Sigmoid colon (tissue), 7 donors: ENCODE results near the gene REPS2. TPM values are rescaled to one million over a fixed set of nuclear protein-coding genes. Genes with fewer than 3 reads are reported as not detected.

ENCODE experiments used
- DNase-seq: peaks from one replicate; pipeline ENCODE4 v3.0.0-alpha.2; 2019
- H3K27ac ChIP-seq, 4 donors: fragments of 200-600 bp; sonication (generic); one replicate each; pipeline ENCODE4 v1.5.1; 2016 to 2019; ENCODE audit warnings: mild to moderate bottlenecking in 1 of 4
- H3K27me3 ChIP-seq, 3 donors: fragments of 200-600 bp; sonication (generic); one replicate each; pipeline ENCODE4 v1.5.1; 2019; ENCODE audit warnings: mild to moderate bottlenecking in 1 of 3
- H3K36me3 ChIP-seq, 4 donors: fragments of 200-600 bp; sonication (generic); one replicate each; pipeline ENCODE4 v1.5.1; 2016 to 2019
- H3K4me1 ChIP-seq, 4 donors: fragments of 200-600 bp; sonication (generic); one replicate each; pipeline ENCODE4 v1.5.1; 2017 to 2019
- H3K4me3 ChIP-seq, 4 donors: fragments of 200-600 bp; sonication (generic); one replicate each; pipeline ENCODE4 v1.5.1; 2017 to 2019; ENCODE audit warnings: mild to moderate bottlenecking in 2 of 4, moderate library complexity in 1 of 4
- H3K9me3 ChIP-seq, 4 donors: fragments of 200-600 bp in 3 of 4; sonication (generic) in 3 of 4; one replicate each; pipeline versions ENCODE4 v1.5.1 to v1.6.1; 2013 to 2019
- EP300 ChIP-seq, 4 donors: sonication (generic); formaldehyde crosslinking; IDR thresholded peaks; one replicate each; pipeline ENCODE4 v1.6.1; 2017; ENCODE audit warnings: antibody characterized with exemption in 4 of 4
- POLR2A ChIP-seq, 2 donors: fragments of 450-650 bp; IDR thresholded peaks; one replicate each; pipeline ENCODE4 v1.6.1; 2016; ENCODE audit warnings: antibody characterized with exemption in 2 of 2, mild to moderate bottlenecking in 2 of 2, moderate library complexity in 2 of 2
- POLR2AphosphoS5 ChIP-seq, 4 donors: sonication (generic); formaldehyde crosslinking; IDR thresholded peaks; one replicate each; pipeline ENCODE4 v1.6.1; 2017; ENCODE audit warnings: antibody characterized with exemption in 4 of 4
- WGBS, 2 donors: extraction: QIAGEN DNeasy Blood & Tissue Kit; methylation state at CpG; one replicate each; pipeline ENCODE4 v1.1.7; 2013; 5-methylcytosine and 5-hydroxymethylcytosine counted together
- intact Hi-C: fragments of 100-400 bp; cut with DNase I; formaldehyde crosslinking; loops from one replicate; pipeline ENCODE4 v1.15.1; 2023
- polyA plus RNA-seq, 3 donors: library from polyadenylated mRNA; stranded (reverse); fragments of 200-250 nt; gene quantifications; one replicate each; pipeline ENCODE4 v1.2.3, GENCODE V29; 2013
- total RNA-seq, 4 donors: library from RNA; depleted of rRNA; stranded (reverse); fragments of >200 nt; gene quantifications; one replicate each; pipeline ENCODE4 v1.1.0, GENCODE V29; 2016
- TF ChIP-seq, protein P1 (sequence below), 4 experiments: fragments of 450-650 bp in 3 of 4; fragments of 200-600 bp in 1 of 4; IDR thresholded peaks; one replicate each; pipeline ENCODE4 v1.5.1; 2016 to 2019; ENCODE audit warnings: antibody characterized with exemption in 4 of 4, mild to moderate bottlenecking in 3 of 4, moderate library complexity in 2 of 4
- donor health status: healthy with polysubstance abuse.
- donor health status: Bipolar disorder and iron deficiency.
- donor health status: healthy.

The REPS2 gene
- total and polyA plus RNA-seq, 7 donors = 2.4 to 10.9 (median 6.1) TPM

DNA sequence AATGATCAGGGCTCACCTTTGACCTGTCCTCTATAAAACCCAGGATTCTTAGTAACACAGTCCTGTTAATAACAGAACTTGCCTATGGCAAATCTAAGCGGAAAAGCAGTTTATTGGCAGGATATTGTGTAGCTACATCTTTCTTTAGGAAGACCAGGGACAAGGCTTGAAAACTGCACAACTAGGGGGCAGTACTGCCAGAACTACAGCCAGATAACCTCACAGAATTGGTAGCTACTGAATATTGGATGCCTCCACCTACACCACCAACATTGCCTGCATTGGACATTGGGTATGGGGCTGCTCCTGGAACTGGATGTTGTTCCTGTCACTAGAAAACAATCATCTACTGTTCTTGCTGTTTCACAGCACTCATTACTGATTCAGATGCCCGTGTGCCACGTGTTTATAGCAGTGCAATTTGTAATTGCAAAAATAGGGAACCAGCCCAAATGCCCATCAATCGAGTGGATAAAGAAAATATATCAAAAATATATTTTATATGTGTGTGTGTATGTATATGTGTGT is 47.4 kb downstream of the REPS2 start:
- intact Hi-C loops = no loop called here
- WGBS, 2 donors = 50 to 82% methylated on average over 4 of the region's 4 CpGs
- TF ChIP-seq POLR2AphosphoS5 (IDR thresholded peaks at IDR 0.05) = no peak
- TF ChIP-seq EP300 (IDR thresholded peaks at IDR 0.05) = no peak
- no peak for TF ChIP-seq POLR2A (IDR thresholded peaks at IDR 0.05)
- TF ChIP-seq, protein P1, sequence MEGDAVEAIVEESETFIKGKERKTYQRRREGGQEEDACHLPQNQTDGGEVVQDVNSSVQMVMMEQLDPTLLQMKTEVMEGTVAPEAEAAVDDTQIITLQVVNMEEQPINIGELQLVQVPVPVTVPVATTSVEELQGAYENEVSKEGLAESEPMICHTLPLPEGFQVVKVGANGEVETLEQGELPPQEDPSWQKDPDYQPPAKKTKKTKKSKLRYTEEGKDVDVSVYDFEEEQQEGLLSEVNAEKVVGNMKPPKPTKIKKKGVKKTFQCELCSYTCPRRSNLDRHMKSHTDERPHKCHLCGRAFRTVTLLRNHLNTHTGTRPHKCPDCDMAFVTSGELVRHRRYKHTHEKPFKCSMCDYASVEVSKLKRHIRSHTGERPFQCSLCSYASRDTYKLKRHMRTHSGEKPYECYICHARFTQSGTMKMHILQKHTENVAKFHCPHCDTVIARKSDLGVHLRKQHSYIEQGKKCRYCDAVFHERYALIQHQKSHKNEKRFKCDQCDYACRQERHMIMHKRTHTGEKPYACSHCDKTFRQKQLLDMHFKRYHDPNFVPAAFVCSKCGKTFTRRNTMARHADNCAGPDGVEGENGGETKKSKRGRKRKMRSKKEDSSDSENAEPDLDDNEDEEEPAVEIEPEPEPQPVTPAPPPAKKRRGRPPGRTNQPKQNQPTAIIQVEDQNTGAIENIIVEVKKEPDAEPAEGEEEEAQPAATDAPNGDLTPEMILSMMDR (IDR thresholded peaks at IDR 0.05) = no peak

DNA sequence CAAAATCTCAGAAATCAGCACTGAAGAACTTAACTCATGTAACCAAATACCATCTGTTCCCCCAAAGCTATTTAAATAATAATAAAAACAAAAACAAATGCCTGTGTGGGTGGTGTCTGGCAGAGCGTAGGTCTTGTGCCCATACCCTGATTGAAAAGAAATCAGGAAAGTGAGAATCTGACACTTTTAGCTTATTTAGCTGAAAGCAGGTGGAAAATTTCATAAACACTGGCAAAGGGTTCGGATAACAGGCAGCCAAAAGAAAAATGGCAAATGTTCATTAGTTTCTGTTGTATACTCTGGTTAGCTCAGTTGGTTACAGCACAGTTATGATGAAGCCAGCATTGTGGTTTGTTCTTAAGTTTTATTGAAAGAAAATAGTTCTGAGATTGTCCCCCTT is 48.3 kb downstream of the REPS2 start:
- intact Hi-C loops = no loop called here
- H3K9me3 ChIP-seq = no peaks in the 10 kb centered on the region
- no peak overlapping the region for H3K4me3 ChIP-seq
- no peaks in the 10 kb centered on the region for H3K36me3 ChIP-seq
- DNase-seq = no peak
- TF ChIP-seq, protein P1 (IDR thresholded peaks at IDR 0.05) = no peak
- TF ChIP-seq POLR2A (IDR thresholded peaks at IDR 0.05) (no peak), EP300 (IDR thresholded peaks at IDR 0.05) (no peak), POLR2AphosphoS5 (IDR thresholded peaks at IDR 0.05) (no peak)
- no peak overlapping the region for H3K27ac ChIP-seq
- H3K4me1 ChIP-seq = no peaks in the 10 kb centered on the region
- WGBS, 2 donors = 85 to 95% methylated on average over 2 of the region's 2 CpGs
- no peaks in the 10 kb centered on the region for H3K27me3 ChIP-seq

More for the DNA sequence above, 47.4 kb downstream of the REPS2 start:
- Histone ChIP-seq H3K4me1 (peaks cover 0 to 5% (median 0%) of the 10 kb centered on the region in 4 donors), H3K9me3 (no peaks in the 10 kb centered on the region), H3K36me3 (no peaks in the 10 kb centered on the region), H3K27ac (no peak overlapping the region), H3K27me3 (no peaks in the 10 kb centered on the region), H3K4me3 (no peak overlapping the region)
- no peak for DNase-seq

DNA sequence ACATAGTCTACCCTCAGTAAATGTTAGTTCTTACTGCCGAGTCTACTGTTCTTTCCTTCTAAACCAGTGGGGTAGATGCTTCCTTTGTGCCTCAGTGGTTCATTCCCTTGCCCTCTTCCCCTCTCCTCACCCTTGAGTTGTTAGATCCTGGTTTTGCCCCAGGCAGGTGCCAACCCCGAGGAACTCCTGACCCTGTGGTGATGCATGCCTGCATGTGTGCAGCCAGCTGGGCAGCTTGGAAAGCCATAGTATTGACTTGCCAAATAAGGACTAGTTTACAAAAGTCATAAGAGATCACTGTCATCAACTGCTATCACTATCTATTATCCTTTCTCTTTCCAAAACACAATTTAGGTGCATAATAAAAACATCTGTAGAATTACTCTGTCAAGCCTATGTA is 50.9 kb downstream of the REPS2 start:
- Histone ChIP-seq H3K27me3 (no peaks in the 10 kb centered on the region), H3K4me1 (no peaks in the 10 kb centered on the region), H3K4me3 (no peak overlapping the region), H3K36me3 (no peaks in the 10 kb centered on the region), H3K9me3 (no peaks in the 10 kb centered on the region), H3K27ac (no peak overlapping the region)
- TF ChIP-seq, protein P1 (IDR thresholded peaks at IDR 0.05) = no peak
- TF ChIP-seq EP300 (IDR thresholded peaks at IDR 0.05) (no peak), POLR2AphosphoS5 (IDR thresholded peaks at IDR 0.05) (no peak), POLR2A (IDR thresholded peaks at IDR 0.05) (no peak)
- DNase-seq = no peak
- 57 to 82% methylated on average over 2 of the region's 2 CpGs for WGBS, 2 donors
- intact Hi-C loops = no loop called here

DNA sequence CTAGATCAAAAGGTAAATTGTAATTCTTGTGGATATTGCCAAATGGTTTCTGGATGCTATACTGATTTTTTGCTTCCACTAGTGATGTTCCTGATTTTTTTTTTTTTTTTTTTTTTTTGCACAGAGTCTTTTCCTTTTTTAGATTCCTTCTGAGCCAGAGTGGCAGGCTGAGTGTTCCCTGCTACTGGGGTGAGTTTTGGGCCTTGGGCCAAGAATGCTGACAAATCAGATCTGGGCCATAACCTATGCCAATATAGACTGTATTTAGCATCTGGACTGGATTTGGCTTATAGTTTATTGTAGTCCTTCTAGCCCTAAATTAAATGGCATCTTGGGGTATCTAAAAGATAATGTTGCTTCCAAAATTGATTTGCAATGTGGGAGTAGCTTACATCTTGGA is 52.8 kb downstream of the REPS2 start:
- no peak overlapping the region for H3K27ac ChIP-seq
- H3K36me3 ChIP-seq = no peaks in the 10 kb centered on the region
- no peak for DNase-seq
- no peaks in the 10 kb centered on the region for H3K4me1 ChIP-seq
- no peaks in the 10 kb centered on the region for H3K27me3 ChIP-seq
- no peaks in the 10 kb centered on the region for H3K9me3 ChIP-seq
- TF ChIP-seq POLR2A (IDR thresholded peaks at IDR 0.05) (no peak), POLR2AphosphoS5 (IDR thresholded peaks at IDR 0.05) (no peak), EP300 (IDR thresholded peaks at IDR 0.05) (no peak)
- TF ChIP-seq, protein P1 (IDR thresholded peaks at IDR 0.05) = no peak
- no peak overlapping the region for H3K4me3 ChIP-seq
- intact Hi-C loops = no loop called here

DNA sequence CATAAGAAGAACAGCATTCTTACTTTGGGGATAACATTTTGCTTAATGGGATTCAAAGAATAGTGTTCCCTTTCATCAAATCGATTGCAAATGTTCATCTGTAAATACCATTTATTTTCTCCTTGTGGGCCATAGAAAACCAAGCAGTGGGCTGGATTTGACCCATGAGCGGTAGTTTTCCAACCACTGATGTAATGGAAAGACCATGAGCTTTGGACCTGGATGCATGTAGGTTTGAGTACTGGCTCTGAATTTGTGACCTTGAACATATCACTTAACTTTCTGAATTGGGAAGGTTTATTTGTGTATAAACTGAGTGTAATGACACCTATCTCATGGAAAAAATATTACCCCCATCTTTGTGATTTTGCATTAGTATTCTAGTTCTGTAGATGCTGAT is 54.3 kb downstream of the REPS2 start:
- intact Hi-C loops = no loop called here
- Histone ChIP-seq H3K4me3 (no peak overlapping the region), H3K9me3 (no peaks in the 10 kb centered on the region), H3K27me3 (no peaks in the 10 kb centered on the region), H3K27ac (no peak overlapping the region), H3K4me1 (no peaks in the 10 kb centered on the region), H3K36me3 (no peaks in the 10 kb centered on the region)
- 95 to 96% methylated on average over 2 of the region's 2 CpGs for WGBS, 2 donors
- TF ChIP-seq EP300 (IDR thresholded peaks at IDR 0.05) (no peak), POLR2A (IDR thresholded peaks at IDR 0.05) (no peak), POLR2AphosphoS5 (IDR thresholded peaks at IDR 0.05) (no peak)
- DNase-seq = no peak
